Ectodermal cell (in vitro differentiated cells): ENCODE results near the gene PCSK4.

Source experiments
- H3K27ac ChIP-seq: 2 replicates; pipeline ENCODE4 v1.7.0; 2013; ENCODE audit warnings: mild to moderate bottlenecking, low read depth, low read length; ENCODE audit not compliant: insufficient read depth, poor library complexity, severe bottlenecking
- H3K27me3 ChIP-seq: 2 replicates; pipeline ENCODE4 v1.7.0; 2013; ENCODE audit warnings: mild to moderate bottlenecking, low read length; ENCODE audit not compliant: insufficient read depth, control insufficient read depth, poor library complexity, severe bottlenecking
- H3K36me3 ChIP-seq: one replicate; pipeline ENCODE4 v1.7.0; 2013; ENCODE audit warnings: low read length; ENCODE audit not compliant: control insufficient read depth, insufficient read depth
- H3K4me1 ChIP-seq: one replicate; pipeline ENCODE4 v1.7.0; 2013; ENCODE audit warnings: low read length; ENCODE audit not compliant: control insufficient read depth, insufficient read depth
- H3K4me3 ChIP-seq: 2 replicates; pipeline ENCODE4 v1.7.0; 2013; ENCODE audit warnings: low read depth, low read length, control low read depth; ENCODE audit not compliant: insufficient read depth
- H3K9me3 ChIP-seq: 2 replicates; pipeline ENCODE4 v1.7.0; 2013; ENCODE audit warnings: mild to moderate bottlenecking, low read length, moderate library complexity; ENCODE audit not compliant: control insufficient read depth
- whole genome bisulfite sequencing, 2 experiments: methylation state at CpG; one replicate each; pipeline ENCODE4 v1.1.7; 2013; ENCODE audit warnings: missing lambda C conversion rate in 2 of 2; 5-methylcytosine and 5-hydroxymethylcytosine counted together

The PCSK4 gene

DNA sequence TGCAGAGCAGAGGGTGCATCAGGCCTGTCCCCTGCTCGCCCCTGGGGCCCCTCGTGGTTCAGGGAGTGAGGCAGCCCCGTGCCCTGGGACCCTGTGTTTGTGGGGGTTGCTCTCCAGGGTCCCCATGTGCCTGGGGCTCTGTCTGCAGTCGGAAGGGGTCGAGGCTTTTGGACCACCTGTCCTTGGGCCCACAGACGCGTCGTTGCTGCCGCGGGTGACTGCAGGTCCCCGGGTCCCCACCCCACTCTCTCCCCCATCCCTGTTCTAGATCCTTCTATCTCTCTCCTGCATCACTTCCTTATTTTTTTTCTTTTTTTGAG is 1.9 kb downstream of the PCSK4 start:
- 92 to 94% methylated on average over 11 of the region's 11 CpGs for WGBS, 2 experiments
- no peaks in the 10 kb centered on the region for H3K9me3 ChIP-seq

DNA sequence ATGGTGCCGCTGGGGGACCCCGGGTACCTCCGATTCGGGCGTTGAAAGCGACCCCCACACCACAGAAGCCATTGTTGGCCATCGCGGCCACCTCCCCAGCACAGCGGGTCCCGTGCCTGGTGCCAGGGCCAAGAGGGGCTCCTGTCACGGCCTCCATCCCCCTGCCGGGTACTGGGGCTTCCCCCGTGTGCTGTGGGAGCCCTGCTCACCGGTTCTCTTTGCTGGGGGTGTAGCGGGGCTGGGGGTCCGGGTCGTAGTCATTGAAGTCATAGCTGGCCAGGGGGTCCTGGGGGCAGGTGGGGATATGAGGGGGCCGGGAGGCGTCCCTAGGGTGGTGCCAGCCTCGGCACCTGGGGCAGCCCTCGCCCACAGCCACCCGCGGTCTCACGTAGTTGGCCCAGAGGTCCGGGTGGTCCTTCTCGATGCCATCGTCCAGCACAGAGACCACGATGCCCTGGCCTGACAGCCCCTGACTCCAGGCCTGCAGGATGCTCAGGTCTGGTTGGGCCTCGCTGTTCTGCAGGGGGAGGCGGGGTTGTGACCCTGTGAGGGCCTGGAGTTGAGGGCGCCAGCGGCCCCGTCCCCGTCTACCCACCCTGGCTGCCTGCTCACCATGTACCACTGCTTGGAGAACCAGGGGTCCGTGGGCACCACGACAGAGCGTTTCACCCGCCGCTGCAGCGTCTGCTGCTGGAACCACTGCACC is 2.4 kb downstream of the PCSK4 start:
- H3K36me3 ChIP-seq: no peaks in the 10 kb centered on the region
- H3K9me3 ChIP-seq: no peaks in the 10 kb centered on the region
- peaks cover 18% of the 10 kb centered on the region for H3K27me3 ChIP-seq
- peaks cover 8% of the 10 kb centered on the region for H3K4me1 ChIP-seq
- H3K4me3 ChIP-seq: no peak overlapping the region
- WGBS, 2 experiments: 92% methylated on average over 40 of the region's 40 CpGs
- no peak overlapping the region for H3K27ac ChIP-seq

More for the DNA sequence above, 1.9 kb downstream of the PCSK4 start:
- Histone ChIP-seq H3K27ac (no peak overlapping the region), H3K4me1 (peaks cover 8% of the 10 kb centered on the region), H3K27me3 (peaks cover 23% of the 10 kb centered on the region), H3K36me3 (no peaks in the 10 kb centered on the region), H3K4me3 (no peak overlapping the region)

DNA sequence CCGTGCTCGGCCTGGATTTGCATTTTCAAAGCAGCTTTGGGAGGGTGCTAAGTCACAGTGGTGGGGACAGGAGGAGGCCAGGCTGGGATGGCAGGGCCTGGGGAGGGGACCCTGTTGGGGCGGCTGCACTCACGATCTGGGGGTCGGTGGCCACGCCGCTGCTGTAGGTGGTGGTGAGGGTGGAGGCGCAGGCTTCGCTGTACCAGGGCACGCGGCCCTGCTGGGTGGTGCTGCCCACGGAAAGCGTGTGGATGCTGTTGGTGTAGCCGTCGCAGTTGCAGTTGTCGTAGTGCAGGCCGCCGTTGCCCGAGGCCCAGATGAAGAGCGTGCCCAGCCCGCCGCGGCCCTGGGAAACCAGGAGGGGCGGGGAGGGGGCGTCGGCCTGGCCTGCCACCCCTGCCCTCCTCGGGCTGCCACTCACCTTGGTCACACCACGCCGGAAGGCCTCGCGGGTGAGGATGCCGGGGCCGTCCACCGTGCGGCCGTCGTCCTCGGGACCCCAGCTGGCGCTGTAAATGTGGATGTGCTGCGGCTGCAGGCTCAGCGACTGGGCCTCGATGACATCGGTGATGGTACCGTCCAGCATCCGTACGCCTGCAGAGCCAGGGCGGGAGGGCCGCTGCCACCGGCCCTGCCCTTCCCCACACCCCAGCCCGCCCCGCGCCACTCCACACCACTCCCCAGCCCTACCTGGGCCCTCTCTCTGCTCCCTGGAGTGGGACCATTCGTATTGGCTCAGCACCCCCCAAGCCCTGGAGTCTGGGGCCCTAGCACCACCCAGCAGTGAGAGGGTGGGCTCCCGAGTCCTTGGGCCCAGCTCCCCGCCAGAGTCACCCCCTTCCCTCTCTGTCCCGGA is 3.2 kb downstream of the PCSK4 start:
- peaks cover 8% of the 10 kb centered on the region for H3K4me1 ChIP-seq
- no peaks in the 10 kb centered on the region for H3K9me3 ChIP-seq
- WGBS, 2 experiments: 93 to 94% methylated on average over 56 of the region's 56 CpGs
- H3K36me3 ChIP-seq: no peaks in the 10 kb centered on the region
- no peak overlapping the region for H3K4me3 ChIP-seq
- no peak overlapping the region for H3K27ac ChIP-seq
- peaks cover 10% of the 10 kb centered on the region for H3K27me3 ChIP-seq

DNA sequence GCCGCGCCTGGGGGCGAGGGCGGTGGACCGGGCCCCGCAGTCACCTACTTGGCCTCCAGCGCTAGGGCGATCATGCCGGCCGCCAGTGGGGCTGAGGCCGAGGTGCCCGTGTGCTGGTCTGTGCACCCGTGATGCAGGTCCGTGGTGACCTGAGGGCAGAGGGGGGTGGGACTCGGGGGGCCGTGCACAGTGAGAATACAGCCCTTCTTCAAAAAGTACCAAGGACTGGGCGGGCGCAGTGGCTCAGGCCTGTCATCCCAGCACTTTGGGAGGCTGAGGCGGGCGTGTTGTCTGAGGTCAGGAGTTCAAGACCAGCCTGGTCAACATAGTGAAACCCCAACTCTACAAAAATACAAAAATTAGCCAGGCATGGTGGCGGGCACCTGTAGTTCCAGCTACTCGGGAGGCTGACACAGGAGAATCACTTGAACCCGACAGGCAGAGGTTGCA is 6.1 kb downstream of the PCSK4 start:
- H3K36me3 ChIP-seq: no peaks in the 10 kb centered on the region
- WGBS, 2 experiments: 95% methylated on average over 23 of the region's 23 CpGs
- H3K27ac ChIP-seq: no peak overlapping the region
- H3K27me3 ChIP-seq: no peaks in the 10 kb centered on the region
- no peaks in the 10 kb centered on the region for H3K4me1 ChIP-seq
- no peaks in the 10 kb centered on the region for H3K9me3 ChIP-seq
- no peak overlapping the region for H3K4me3 ChIP-seq

DNA sequence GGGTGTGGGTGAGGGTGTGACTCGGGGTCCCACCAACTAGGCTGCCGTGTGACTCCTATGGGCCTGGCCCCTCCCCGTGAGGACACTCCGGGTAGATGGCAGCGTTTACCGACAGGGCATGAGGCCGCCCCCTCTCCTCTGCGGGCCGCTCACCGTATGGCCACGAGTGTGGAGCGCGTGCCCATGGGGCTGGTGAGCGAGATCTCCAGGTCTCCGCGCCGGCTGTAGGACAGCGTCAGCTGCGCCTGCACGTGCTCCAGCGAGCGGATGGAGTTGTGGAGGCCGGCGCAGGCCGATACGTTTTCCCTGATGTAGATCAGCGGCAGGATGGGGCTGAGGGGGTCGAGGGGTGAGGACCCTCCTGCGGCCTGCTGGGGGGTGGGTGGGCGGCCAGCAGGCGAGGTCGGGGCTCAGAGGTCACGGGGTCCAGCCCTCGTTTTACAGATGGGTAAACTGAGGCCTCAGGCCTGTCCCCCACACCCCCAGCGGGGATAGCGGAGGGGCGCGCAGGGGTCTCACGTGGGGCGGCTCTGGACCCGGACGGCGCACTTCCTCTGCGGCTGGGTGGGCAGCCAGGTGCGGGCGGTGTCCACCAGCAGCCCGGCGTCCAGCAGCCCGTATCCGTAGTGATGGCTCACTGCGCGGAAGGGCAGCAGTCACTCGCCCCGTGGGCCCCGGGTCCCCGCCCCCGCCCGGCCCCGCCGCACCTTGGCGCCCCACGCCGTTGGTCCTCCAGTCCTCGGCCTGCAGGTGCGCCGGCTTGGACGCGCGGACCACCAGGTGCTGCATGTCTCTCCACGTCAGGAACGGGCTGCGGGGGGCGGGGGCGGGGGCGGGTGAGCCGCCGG is 6.8 kb downstream of the PCSK4 start:
- Histone ChIP-seq H3K36me3 (no peaks in the 10 kb centered on the region), H3K27ac (no peak overlapping the region), H3K9me3 (no peaks in the 10 kb centered on the region), H3K27me3 (no peaks in the 10 kb centered on the region), H3K4me3 (no peak overlapping the region), H3K4me1 (no peaks in the 10 kb centered on the region)
- WGBS, 2 experiments: 94 to 95% methylated on average over 77 of the region's 77 CpGs

DNA sequence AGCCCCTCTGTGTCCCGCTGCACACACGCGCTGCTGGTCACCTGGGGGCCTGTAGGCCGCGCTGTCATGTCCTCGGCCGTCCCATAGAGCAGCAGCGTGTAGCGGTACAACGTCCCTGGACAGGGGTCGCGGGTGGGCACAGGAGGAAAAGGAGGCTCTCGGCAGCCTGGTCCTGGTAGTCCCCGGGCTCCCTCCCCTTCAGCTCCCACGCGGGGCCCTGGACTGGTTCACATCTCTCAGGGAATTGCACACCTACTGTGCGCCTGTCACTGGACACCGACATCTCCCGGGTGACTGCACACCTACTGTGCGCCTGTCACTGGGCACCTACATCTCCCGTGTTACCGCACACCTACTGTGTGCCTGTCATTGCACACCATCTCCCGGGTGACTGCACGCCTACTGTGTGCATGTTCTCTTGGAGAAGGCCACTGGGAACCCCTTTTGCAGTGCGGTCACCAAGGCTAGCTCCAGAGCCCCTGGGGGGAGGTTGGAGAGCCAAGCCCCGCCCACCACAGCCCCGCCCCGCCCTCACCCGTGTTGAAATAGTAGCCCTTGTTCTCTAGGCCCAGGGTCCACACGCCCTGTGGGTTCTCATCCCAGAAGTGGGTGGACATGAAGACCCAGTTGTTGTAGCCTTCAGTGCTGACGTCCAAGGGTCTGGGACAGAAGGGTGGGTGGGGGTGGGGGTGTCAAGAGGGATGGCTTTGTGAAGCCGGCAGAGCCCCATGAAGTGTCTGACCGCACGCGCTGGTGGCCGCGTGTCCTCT is 7.6 kb downstream of the PCSK4 start:
- peaks cover 4% of the 10 kb centered on the region for H3K4me1 ChIP-seq
- H3K9me3 ChIP-seq: no peaks in the 10 kb centered on the region
- no peak overlapping the region for H3K27ac ChIP-seq
- H3K4me3 ChIP-seq: no peak overlapping the region
- H3K27me3 ChIP-seq: no peaks in the 10 kb centered on the region
- H3K36me3 ChIP-seq: no peaks in the 10 kb centered on the region
- 91% methylated on average over 37 of the region's 37 CpGs for WGBS, 2 experiments

DNA sequence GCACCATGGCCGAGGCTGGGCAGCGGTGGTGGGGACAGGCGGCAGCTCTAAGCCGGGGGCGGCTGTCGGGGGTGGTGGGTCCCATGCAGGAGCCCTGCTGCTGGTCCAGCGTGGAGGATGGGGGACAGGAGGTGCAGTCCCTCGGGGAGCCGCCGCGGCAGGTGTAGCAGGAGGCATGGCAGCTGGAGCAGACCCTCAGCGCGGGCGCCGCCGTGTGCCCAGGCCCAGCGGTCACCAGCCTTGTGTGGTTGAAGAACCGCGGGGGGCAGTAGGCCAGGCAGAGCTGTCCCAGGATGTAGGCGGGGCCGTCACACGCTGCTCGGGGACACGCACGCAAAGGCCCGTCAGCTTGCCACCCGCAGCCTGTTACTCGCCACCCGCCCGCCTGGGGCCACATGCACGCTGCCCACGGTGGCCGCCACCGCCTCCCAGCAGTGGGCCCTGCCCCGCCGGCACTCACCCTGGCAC is 8.2 kb downstream of the PCSK4 start:
- Histone ChIP-seq H3K27me3 (no peaks in the 10 kb centered on the region), H3K27ac (no peak overlapping the region), H3K36me3 (no peaks in the 10 kb centered on the region), H3K4me1 (peaks cover 4% of the 10 kb centered on the region), H3K9me3 (no peaks in the 10 kb centered on the region), H3K4me3 (no peak overlapping the region)
- WGBS, 2 experiments: 93 to 94% methylated on average over 36 of the region's 36 CpGs

DNA sequence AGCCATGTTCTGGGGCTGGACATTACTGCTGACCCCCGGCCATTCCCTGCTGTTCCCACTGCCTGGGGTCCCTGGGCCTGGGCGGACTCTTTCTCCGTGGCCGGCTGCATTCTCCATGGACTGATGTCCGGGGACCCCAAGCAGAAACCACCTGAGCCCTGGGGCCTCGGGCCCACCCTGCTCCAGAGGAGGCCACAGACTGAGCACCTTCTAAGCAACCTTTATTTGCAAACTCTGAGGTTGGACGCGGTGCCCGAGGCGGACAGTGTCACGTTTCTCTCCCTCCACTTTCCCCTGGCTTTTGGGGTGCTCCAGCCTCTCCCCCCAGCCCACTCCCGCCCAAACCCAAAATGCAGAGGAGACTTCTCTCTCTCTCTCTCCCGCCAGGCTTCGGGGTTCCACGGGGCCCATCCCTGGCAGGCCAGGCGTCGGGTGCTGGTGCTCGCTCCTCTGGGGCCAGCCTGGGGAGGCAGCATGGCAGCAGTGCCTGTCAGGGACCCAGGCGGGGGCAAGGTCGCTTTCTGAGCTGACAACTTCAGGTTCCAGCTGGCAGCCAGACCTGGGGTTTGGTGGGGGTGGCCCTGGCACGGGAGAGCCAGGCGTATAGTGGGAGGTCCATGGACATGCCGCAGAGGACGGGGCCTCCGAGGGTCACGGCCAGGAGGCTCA is 8.8 kb downstream of the PCSK4 start:
- H3K4me1 ChIP-seq: peaks cover 4% of the 10 kb centered on the region
- no peak overlapping the region for H3K27ac ChIP-seq
- no peaks in the 10 kb centered on the region for H3K9me3 ChIP-seq
- 89 to 90% methylated on average over 26 of the region's 26 CpGs for WGBS, 2 experiments
- no peaks in the 10 kb centered on the region for H3K27me3 ChIP-seq
- H3K4me3 ChIP-seq: no peak overlapping the region
- no peaks in the 10 kb centered on the region for H3K36me3 ChIP-seq

DNA sequence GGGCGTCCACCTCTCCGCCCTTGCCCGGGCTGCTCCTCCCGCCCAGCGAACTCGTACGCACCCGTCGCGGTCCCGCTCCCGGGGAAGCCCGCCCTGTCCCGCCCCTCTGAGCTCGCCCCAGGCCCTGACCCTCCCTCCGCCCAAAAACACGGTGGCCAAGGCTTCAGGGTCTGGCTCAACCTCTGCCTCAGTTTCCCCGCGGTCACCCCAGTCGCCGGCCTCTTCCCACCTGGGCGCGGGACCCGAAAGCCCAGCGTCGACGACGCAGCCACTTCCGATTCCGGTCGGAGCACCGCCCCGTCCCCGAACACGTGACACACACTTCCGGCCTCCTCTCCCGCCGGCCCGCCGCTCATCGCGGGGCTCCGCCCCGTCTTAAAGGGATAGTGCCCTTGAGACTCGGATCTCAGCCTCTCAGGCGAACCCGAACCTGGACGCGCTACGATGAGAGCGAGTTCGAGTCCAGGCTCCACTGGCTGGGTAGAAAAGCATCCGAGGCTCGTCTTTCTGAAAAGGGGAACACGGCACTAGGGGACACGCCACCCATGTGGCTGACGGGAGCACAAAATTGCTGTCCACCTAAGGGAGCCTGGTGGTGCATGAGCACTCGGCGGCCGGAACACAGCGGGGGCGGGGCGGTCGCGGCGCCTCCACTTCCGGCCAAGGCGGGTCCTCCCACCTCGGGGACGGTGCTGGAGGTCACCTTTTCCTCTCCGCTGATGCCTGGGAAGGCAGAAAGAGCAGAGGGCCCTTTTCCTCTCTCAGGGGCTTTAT is 11.0 kb downstream of the PCSK4 start, which contains the start of gene C19orf25:
Gene C19orf25 (minus strand): TSS at position 282 of the 774 bp plus-strand sequence. CDS start 312 bp downstream, outside the sequence.
- 1% methylated on average over 71 of the region's 71 CpGs for WGBS, 2 experiments
- no peak within 1 kb of the TSS for H3K27ac ChIP-seq

More for the DNA sequence above, 11.0 kb downstream of the PCSK4 start, which contains the start of gene C19orf25:
- Histone ChIP-seq H3K36me3 (no peaks in the 10 kb centered on the region), H3K9me3 (no peaks in the 10 kb centered on the region), H3K4me1 (peaks cover 4% of the 10 kb centered on the region), H3K4me3 (peak within 1 kb of the TSS; percentile 50), H3K27me3 (no peaks in the 10 kb centered on the region)
